Liver (tissue), 9 donors: ENCODE data around the gene COPA. TPM values are rescaled to one million over a fixed set of nuclear protein-coding genes. Genes with fewer than 3 reads are reported as not detected.

Source experiments
- DNase-seq: peaks from one replicate; pipeline ENCODE4 v3.0.0-alpha.2; 2017; ENCODE audit warnings: low spot score
- H3K27ac ChIP-seq, 2 donors: one replicate each; pipeline ENCODE4 v1.7.0; 2013; ENCODE audit warnings: inconsistent platforms in 2 of 2, low read length in 2 of 2, control low read depth in 1 of 2, low read depth in 1 of 2, mild to moderate bottlenecking in 1 of 2
- H3K27me3 ChIP-seq, 4 donors: one replicate each; pipeline versions ENCODE4 v1.6.1 to v1.7.0; 2013; ENCODE audit warnings: low read length in 3 of 4, inconsistent platforms in 1 of 4, mild to moderate bottlenecking in 1 of 4, moderate library complexity in 1 of 4; ENCODE audit not compliant: control insufficient read depth in 4 of 4, insufficient read depth in 4 of 4
- H3K36me3 ChIP-seq, 4 donors: one replicate each; pipeline versions ENCODE4 v1.6.1 to v1.7.0; 2013; ENCODE audit warnings: low read length in 3 of 4, mild to moderate bottlenecking in 3 of 4, low read depth in 1 of 4, moderate library complexity in 1 of 4; ENCODE audit not compliant: control insufficient read depth in 4 of 4, insufficient read depth in 3 of 4
- H3K4me1 ChIP-seq, 4 donors: one replicate each; pipeline versions ENCODE4 v1.6.1 to v1.7.0; 2013; ENCODE audit warnings: low read length in 3 of 4, mild to moderate bottlenecking in 3 of 4, moderate library complexity in 1 of 4; ENCODE audit not compliant: control insufficient read depth in 4 of 4, insufficient read depth in 4 of 4
- H3K4me3 ChIP-seq, 3 donors: one replicate each; pipeline versions ENCODE4 v1.6.1 to v1.7.0; 2013; ENCODE audit warnings: low read length in 3 of 3, control low read depth in 1 of 3, low read depth in 1 of 3, mild to moderate bottlenecking in 1 of 3
- H3K9ac ChIP-seq, 2 donors: one replicate each; pipeline ENCODE4 v1.7.0; 2013; ENCODE audit warnings: low read length in 2 of 2, mild to moderate bottlenecking in 2 of 2, moderate library complexity in 2 of 2, control low read depth in 1 of 2, low read depth in 1 of 2
- H3K9me3 ChIP-seq, 4 donors: one replicate each; pipeline versions ENCODE4 v1.6.1 to v1.7.0; 2013; ENCODE audit warnings: low read length in 3 of 4; ENCODE audit not compliant: control insufficient read depth in 4 of 4
- EGR1 ChIP-seq, 2 donors: IDR thresholded peaks; 2 replicates each; pipeline ENCODE4 v1.6.1; 2016 to 2018; ENCODE audit warnings: antibody characterized with exemption in 2 of 2, low read depth in 2 of 2
- FOXA1 ChIP-seq: IDR thresholded peaks from 2 replicates; pipeline ENCODE4 v1.6.1; 2016; ENCODE audit warnings: antibody characterized with exemption
- GABPA ChIP-seq, 2 donors: IDR thresholded peaks in 1 of 2; conservative IDR thresholded peaks in 1 of 2; 2 replicates each; pipeline ENCODE4 v1.6.1; 2016; ENCODE audit warnings: antibody characterized with exemption in 2 of 2, mild to moderate bottlenecking in 1 of 2, moderate library complexity in 1 of 2
- HNF4A ChIP-seq, 2 donors: conservative IDR thresholded peaks; 2 replicates each; pipeline ENCODE4 v1.6.1; 2016; ENCODE audit warnings: antibody characterized with exemption in 2 of 2, mild to moderate bottlenecking in 2 of 2
- HNF4G ChIP-seq: IDR thresholded peaks from 2 replicates; pipeline ENCODE4 v1.6.1; 2016; ENCODE audit warnings: antibody characterized with exemption
- JUND ChIP-seq, 2 donors: IDR thresholded peaks; 2 replicates each; pipeline ENCODE4 v1.6.1; 2016; ENCODE audit warnings: antibody characterized with exemption in 2 of 2
- RAD21 ChIP-seq, 2 donors: IDR thresholded peaks; 2 replicates each; pipeline ENCODE4 v1.6.1; 2016; ENCODE audit warnings: antibody characterized with exemption in 2 of 2, mild to moderate bottlenecking in 2 of 2
- RXRA ChIP-seq, 2 donors: IDR thresholded peaks; 2 replicates each; pipeline ENCODE4 v1.6.1; 2017 to 2018; ENCODE audit warnings: antibody characterized with exemption in 2 of 2, mild to moderate bottlenecking in 1 of 2
- TAF1 ChIP-seq: conservative IDR thresholded peaks from 2 replicates; pipeline ENCODE4 v1.6.1; 2016; ENCODE audit warnings: antibody characterized with exemption, mild to moderate bottlenecking
- YY1 ChIP-seq: IDR thresholded peaks from 2 replicates; pipeline ENCODE4 v1.6.1; 2016; ENCODE audit warnings: antibody characterized with exemption, mild to moderate bottlenecking
- polyA plus RNA-seq, 2 donors: library from polyadenylated mRNA; stranded (reverse) in 1 of 2; unstranded in 1 of 2; fragments of 200-250 nt in 1 of 2; fragments of >200 nt in 1 of 2; fragmentation: Nextera tagmentation in 1 of 2; extraction: Ambion mirVana in 1 of 2; gene quantifications; one replicate each; pipeline versions ENCODE4 v1.2.1 to v1.2.3, GENCODE V29; 2013 to 2015
- total RNA-seq, 2 donors: library from RNA; depleted of rRNA; stranded (reverse); fragments of >200 nt; gene quantifications; one replicate each; pipeline ENCODE4 v1.2.3, GENCODE V29; 2014
- TF ChIP-seq, protein P1 (sequence below): IDR thresholded peaks from 2 replicates; pipeline ENCODE4 v1.6.1; 2016; ENCODE audit warnings: antibody characterized with exemption, mild to moderate bottlenecking
- TF ChIP-seq, protein P2 (sequence below): IDR thresholded peaks from 2 replicates; pipeline ENCODE4 v1.6.1; 2016; ENCODE audit warnings: antibody characterized with exemption
- TF ChIP-seq, protein P3 (sequence below): fragments of 150-350 bp; IDR thresholded peaks from 2 replicates; pipeline ENCODE4 v1.5.1; 2017; ENCODE audit warnings: improper control_type of control experiment, low read depth, low read length; ENCODE audit not compliant: missing input control
- TF ChIP-seq, protein P4 (sequence below): IDR thresholded peaks from 2 replicates; pipeline ENCODE4 v1.6.1; 2016; ENCODE audit warnings: antibody characterized with exemption
- TF ChIP-seq, protein P5 (sequence below): IDR thresholded peaks from 2 replicates; pipeline ENCODE4 v1.6.1; 2016; ENCODE audit warnings: antibody characterized with exemption
- donor health status: healthy.
- donor health status: healthy.
- donor health status: healthy.
- donor health status: healthy.
- donor health status: healthy.

COPA gene
- total and polyA plus RNA-seq, 4 donors: 46.8 to 145 (median 75.9) TPM

DNA sequence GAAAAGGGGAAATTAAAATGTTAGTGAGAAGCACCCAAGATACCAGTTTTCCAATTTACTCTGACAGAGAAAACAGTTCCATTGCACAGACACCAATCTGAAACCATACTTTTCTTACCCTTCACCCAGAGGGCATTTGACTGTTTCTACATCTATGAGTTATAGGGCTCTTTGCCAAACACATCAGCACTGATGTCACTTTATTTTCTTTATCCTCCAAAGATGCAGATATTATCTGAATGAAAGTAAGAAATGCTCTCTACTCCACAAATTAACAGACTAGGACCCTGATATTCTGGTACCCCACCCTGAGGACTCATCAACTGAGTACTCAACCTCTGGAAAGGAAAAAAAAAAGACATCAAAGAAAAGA is 33.9 kb downstream of the COPA start:
- DNase-seq: no peak
- peaks cover 18 to 91% (median 84%) of the 10 kb centered on the region in 4 donors for H3K36me3 ChIP-seq

More for the DNA sequence above, 33.9 kb downstream of the COPA start:
- Histone ChIP-seq H3K27ac (no peak overlapping the region), H3K4me1 (no peaks in the 10 kb centered on the region), H3K9me3 (no peaks in the 10 kb centered on the region), H3K4me3 (no peak overlapping the region), H3K9ac (no peak overlapping the region), H3K27me3 (no peaks in the 10 kb centered on the region)
- TF ChIP-seq, protein P1, sequence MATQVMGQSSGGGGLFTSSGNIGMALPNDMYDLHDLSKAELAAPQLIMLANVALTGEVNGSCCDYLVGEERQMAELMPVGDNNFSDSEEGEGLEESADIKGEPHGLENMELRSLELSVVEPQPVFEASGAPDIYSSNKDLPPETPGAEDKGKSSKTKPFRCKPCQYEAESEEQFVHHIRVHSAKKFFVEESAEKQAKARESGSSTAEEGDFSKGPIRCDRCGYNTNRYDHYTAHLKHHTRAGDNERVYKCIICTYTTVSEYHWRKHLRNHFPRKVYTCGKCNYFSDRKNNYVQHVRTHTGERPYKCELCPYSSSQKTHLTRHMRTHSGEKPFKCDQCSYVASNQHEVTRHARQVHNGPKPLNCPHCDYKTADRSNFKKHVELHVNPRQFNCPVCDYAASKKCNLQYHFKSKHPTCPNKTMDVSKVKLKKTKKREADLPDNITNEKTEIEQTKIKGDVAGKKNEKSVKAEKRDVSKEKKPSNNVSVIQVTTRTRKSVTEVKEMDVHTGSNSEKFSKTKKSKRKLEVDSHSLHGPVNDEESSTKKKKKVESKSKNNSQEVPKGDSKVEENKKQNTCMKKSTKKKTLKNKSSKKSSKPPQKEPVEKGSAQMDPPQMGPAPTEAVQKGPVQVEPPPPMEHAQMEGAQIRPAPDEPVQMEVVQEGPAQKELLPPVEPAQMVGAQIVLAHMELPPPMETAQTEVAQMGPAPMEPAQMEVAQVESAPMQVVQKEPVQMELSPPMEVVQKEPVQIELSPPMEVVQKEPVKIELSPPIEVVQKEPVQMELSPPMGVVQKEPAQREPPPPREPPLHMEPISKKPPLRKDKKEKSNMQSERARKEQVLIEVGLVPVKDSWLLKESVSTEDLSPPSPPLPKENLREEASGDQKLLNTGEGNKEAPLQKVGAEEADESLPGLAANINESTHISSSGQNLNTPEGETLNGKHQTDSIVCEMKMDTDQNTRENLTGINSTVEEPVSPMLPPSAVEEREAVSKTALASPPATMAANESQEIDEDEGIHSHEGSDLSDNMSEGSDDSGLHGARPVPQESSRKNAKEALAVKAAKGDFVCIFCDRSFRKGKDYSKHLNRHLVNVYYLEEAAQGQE: no peak
- TF ChIP-seq, protein P2, sequence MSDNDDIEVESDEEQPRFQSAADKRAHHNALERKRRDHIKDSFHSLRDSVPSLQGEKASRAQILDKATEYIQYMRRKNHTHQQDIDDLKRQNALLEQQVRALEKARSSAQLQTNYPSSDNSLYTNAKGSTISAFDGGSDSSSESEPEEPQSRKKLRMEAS: no peak
- no peak for TF ChIP-seq EGR1 (IDR thresholded peaks at IDR 0.05; ENCODE audit: low read depth in 2 of 2)
- TF ChIP-seq HNF4A (conservative IDR thresholded peaks at IDR 0.05): no peak
- TF ChIP-seq RAD21 (IDR thresholded peaks at IDR 0.05): no peak
- TF ChIP-seq JUND (IDR thresholded peaks at IDR 0.05): no peak
- no peak for TF ChIP-seq TAF1
- TF ChIP-seq HNF4G: no peak
- TF ChIP-seq GABPA (IDR thresholded peaks at IDR 0.05 in 1 of 2, conservative IDR thresholded peaks at IDR 0.05 in 1 of 2): no peak
- TF ChIP-seq, protein P3, sequence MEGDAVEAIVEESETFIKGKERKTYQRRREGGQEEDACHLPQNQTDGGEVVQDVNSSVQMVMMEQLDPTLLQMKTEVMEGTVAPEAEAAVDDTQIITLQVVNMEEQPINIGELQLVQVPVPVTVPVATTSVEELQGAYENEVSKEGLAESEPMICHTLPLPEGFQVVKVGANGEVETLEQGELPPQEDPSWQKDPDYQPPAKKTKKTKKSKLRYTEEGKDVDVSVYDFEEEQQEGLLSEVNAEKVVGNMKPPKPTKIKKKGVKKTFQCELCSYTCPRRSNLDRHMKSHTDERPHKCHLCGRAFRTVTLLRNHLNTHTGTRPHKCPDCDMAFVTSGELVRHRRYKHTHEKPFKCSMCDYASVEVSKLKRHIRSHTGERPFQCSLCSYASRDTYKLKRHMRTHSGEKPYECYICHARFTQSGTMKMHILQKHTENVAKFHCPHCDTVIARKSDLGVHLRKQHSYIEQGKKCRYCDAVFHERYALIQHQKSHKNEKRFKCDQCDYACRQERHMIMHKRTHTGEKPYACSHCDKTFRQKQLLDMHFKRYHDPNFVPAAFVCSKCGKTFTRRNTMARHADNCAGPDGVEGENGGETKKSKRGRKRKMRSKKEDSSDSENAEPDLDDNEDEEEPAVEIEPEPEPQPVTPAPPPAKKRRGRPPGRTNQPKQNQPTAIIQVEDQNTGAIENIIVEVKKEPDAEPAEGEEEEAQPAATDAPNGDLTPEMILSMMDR: no peak
- TF ChIP-seq, protein P4, sequence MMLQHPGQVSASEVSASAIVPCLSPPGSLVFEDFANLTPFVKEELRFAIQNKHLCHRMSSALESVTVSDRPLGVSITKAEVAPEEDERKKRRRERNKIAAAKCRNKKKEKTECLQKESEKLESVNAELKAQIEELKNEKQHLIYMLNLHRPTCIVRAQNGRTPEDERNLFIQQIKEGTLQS: no peak
- TF ChIP-seq, protein P5, sequence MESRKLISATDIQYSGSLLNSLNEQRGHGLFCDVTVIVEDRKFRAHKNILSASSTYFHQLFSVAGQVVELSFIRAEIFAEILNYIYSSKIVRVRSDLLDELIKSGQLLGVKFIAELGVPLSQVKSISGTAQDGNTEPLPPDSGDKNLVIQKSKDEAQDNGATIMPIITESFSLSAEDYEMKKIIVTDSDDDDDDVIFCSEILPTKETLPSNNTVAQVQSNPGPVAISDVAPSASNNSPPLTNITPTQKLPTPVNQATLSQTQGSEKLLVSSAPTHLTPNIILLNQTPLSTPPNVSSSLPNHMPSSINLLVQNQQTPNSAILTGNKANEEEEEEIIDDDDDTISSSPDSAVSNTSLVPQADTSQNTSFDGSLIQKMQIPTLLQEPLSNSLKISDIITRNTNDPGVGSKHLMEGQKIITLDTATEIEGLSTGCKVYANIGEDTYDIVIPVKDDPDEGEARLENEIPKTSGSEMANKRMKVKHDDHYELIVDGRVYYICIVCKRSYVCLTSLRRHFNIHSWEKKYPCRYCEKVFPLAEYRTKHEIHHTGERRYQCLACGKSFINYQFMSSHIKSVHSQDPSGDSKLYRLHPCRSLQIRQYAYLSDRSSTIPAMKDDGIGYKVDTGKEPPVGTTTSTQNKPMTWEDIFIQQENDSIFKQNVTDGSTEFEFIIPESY: no peak
- no peak for TF ChIP-seq FOXA1
- no peak for TF ChIP-seq RXRA (IDR thresholded peaks at IDR 0.05)
- TF ChIP-seq YY1: no peak
